ENCODE measurements around the gene ZNG1B. TPM values are rescaled to one million over a fixed set of nuclear protein-coding genes. Genes with fewer than 3 reads are reported as not detected.
"Not testable (repeated sequence)": the region's sequence is repeated elsewhere in the genome, so short reads cannot be mapped to it uniquely, and the experiment has no call there.

ZNG1B gene
- total RNA-seq, 1 experiment from 2014 or later = 48.7 TPM

GRCh38 chr2:113508187-113508586 lies 70.7 kb downstream of the ZNG1B start:
- ATAC-seq; H3F3A ChIP-seq (ENCODE audit: low read length, unreplicated experiment); CTCF ChIA-PET; H3K4me1 ChIP-seq (ENCODE audit: insufficient read depth, low read length); H3K9ac ChIP-seq (ENCODE audit: low read length); H2AFZ ChIP-seq (ENCODE audit: low read length); H3K4me3 ChIP-seq (ENCODE audit: low read length); H3K27ac ChIP-seq (ENCODE audit: low read length); H3K79me2 ChIP-seq (ENCODE audit: low read length); H3K9me3 ChIP-seq (ENCODE audit: low read length); H4K20me1 ChIP-seq (ENCODE audit: low read length); BruUV-seq (replicated peaks); H3K36me3 ChIP-seq (ENCODE audit: low read depth, low read length); POLR2A ChIA-PET (ENCODE audit: unreplicated experiment); H3K4me2 ChIP-seq (ENCODE audit: low read length); DNase-seq; H3K27me3 ChIP-seq (ENCODE audit: low read length); intact Hi-C loops (cut with micrococcal nuclease); H3K9me2 ChIP-seq (replicated peaks; ENCODE audit: low read length): not testable (repeated sequence)

DNA sequence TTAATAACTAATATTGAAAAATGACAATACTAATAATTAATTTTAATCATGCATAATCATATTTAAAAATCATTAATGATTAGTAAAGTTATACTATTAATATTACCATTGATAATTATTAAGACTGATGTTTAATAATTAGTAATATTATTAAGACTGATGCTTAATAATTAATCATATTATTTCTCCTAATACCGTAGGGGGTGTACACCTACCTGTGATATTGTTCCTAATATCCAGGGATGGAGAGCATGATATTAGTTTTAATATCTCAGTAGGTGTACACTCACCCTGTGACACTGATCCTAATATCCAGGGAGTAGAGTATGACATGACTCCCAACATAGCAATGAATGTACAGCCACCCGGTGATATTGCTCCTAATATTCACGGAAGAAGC lies 73.4 kb downstream of the ZNG1B start:
- H3K9ac ChIP-seq (ENCODE audit: low read length); H3K9me2 ChIP-seq (replicated peaks; ENCODE audit: low read length); DNase-seq; H4K20me1 ChIP-seq (ENCODE audit: low read length); H3K4me3 ChIP-seq (ENCODE audit: low read length); H3K4me2 ChIP-seq (ENCODE audit: low read length); intact Hi-C loops (cut with micrococcal nuclease); H3K4me1 ChIP-seq (ENCODE audit: insufficient read depth, low read length); H3K27ac ChIP-seq (ENCODE audit: low read length); H3K9me3 ChIP-seq (ENCODE audit: low read length); H3K27me3 ChIP-seq (ENCODE audit: low read length); POLR2A ChIA-PET (ENCODE audit: unreplicated experiment); ATAC-seq; H2AFZ ChIP-seq (ENCODE audit: low read length); CTCF ChIA-PET; H3F3A ChIP-seq (ENCODE audit: low read length, unreplicated experiment); BruUV-seq (replicated peaks); H3K79me2 ChIP-seq (ENCODE audit: low read length); H3K36me3 ChIP-seq (ENCODE audit: low read depth, low read length): not testable (repeated sequence)

DNA sequence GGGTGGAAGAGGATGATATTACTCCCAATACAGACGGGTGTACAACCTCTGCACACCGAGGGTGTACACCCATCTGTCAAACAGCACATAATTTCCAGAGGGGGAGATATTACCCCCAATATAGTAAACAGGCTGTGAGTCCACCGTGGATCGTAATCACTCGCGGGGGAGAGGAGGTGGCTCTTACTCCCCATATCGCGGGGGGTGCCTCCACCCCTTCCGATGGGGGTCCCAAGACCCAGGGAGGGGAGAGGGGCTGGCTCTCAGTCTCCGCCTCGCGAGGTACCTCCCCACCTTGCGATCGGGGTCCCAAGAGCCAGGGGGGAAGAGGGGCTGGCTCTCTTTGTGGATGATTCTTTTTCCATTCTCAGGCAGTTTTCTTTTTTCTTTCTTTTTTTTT lies 74.4 kb downstream of the ZNG1B start:
- H3F3A ChIP-seq (ENCODE audit: low read length, unreplicated experiment); POLR2A ChIA-PET (ENCODE audit: unreplicated experiment); intact Hi-C loops (cut with micrococcal nuclease); H3K4me3 ChIP-seq (ENCODE audit: low read length); H3K79me2 ChIP-seq (ENCODE audit: low read length); H3K9me2 ChIP-seq (replicated peaks; ENCODE audit: low read length); BruUV-seq (replicated peaks); ATAC-seq; H3K9me3 ChIP-seq (ENCODE audit: low read length); DNase-seq; H3K9ac ChIP-seq (ENCODE audit: low read length); CTCF ChIA-PET; H4K20me1 ChIP-seq (ENCODE audit: low read length); H3K27ac ChIP-seq (ENCODE audit: low read length); H3K4me1 ChIP-seq (ENCODE audit: insufficient read depth, low read length); H3K4me2 ChIP-seq (ENCODE audit: low read length); H3K36me3 ChIP-seq (ENCODE audit: low read depth, low read length); H2AFZ ChIP-seq (ENCODE audit: low read length); H3K27me3 ChIP-seq (ENCODE audit: low read length): not testable (repeated sequence)

GRCh38 chr2:113515457-113515856 lies 78.0 kb downstream of the ZNG1B start:
- ATAC-seq; H3K27me3 ChIP-seq (ENCODE audit: low read length); H4K20me1 ChIP-seq (ENCODE audit: low read length); H3K4me2 ChIP-seq (ENCODE audit: low read length); H3K9me2 ChIP-seq (replicated peaks; ENCODE audit: low read length); H3F3A ChIP-seq (ENCODE audit: low read length, unreplicated experiment); H3K36me3 ChIP-seq (ENCODE audit: low read depth, low read length); DNase-seq; CTCF ChIA-PET; POLR2A ChIA-PET (ENCODE audit: unreplicated experiment); H3K9ac ChIP-seq (ENCODE audit: low read length); H2AFZ ChIP-seq (ENCODE audit: low read length); H3K27ac ChIP-seq (ENCODE audit: low read length); H3K9me3 ChIP-seq (ENCODE audit: low read length); intact Hi-C loops (cut with micrococcal nuclease); H3K4me1 ChIP-seq (ENCODE audit: insufficient read depth, low read length); BruUV-seq (replicated peaks); H3K4me3 ChIP-seq (ENCODE audit: low read length); H3K79me2 ChIP-seq (ENCODE audit: low read length): not testable (repeated sequence)

- H3F3A ChIP-seq (ENCODE audit: low read length, unreplicated experiment); H3K4me3 ChIP-seq (ENCODE audit: low read length); ATAC-seq; H3K27me3 ChIP-seq (ENCODE audit: low read length); H3K9me2 ChIP-seq (replicated peaks; ENCODE audit: low read length); intact Hi-C loops (cut with micrococcal nuclease); H3K36me3 ChIP-seq (ENCODE audit: low read depth, low read length); H3K79me2 ChIP-seq (ENCODE audit: low read length); H4K20me1 ChIP-seq (ENCODE audit: low read length); H3K4me2 ChIP-seq (ENCODE audit: low read length); H3K4me1 ChIP-seq (ENCODE audit: insufficient read depth, low read length); BruUV-seq (replicated peaks); DNase-seq; CTCF ChIA-PET; H3K9ac ChIP-seq (ENCODE audit: low read length); H2AFZ ChIP-seq (ENCODE audit: low read length); H3K27ac ChIP-seq (ENCODE audit: low read length); H3K9me3 ChIP-seq (ENCODE audit: low read length); POLR2A ChIA-PET (ENCODE audit: unreplicated experiment): not testable (repeated sequence)
Observed at GRCh38 chr2:113515995-113516394, 78.5 kb downstream of the ZNG1B start.

GRCh38 chr2:113517025-113517424 lies 79.5 kb downstream of the ZNG1B start:
- H3K9me3 ChIP-seq (ENCODE audit: low read length); H3K9ac ChIP-seq (ENCODE audit: low read length); ATAC-seq; H3K9me2 ChIP-seq (replicated peaks; ENCODE audit: low read length); intact Hi-C loops (cut with micrococcal nuclease); BruUV-seq (replicated peaks); H3K36me3 ChIP-seq (ENCODE audit: low read depth, low read length); H3K4me2 ChIP-seq (ENCODE audit: low read length); POLR2A ChIA-PET (ENCODE audit: unreplicated experiment); DNase-seq; H3K27me3 ChIP-seq (ENCODE audit: low read length); CTCF ChIA-PET; H3K4me3 ChIP-seq (ENCODE audit: low read length); H3F3A ChIP-seq (ENCODE audit: low read length, unreplicated experiment); H3K4me1 ChIP-seq (ENCODE audit: insufficient read depth, low read length); H2AFZ ChIP-seq (ENCODE audit: low read length); H3K79me2 ChIP-seq (ENCODE audit: low read length); H3K27ac ChIP-seq (ENCODE audit: low read length); H4K20me1 ChIP-seq (ENCODE audit: low read length): not testable (repeated sequence)

DNA sequence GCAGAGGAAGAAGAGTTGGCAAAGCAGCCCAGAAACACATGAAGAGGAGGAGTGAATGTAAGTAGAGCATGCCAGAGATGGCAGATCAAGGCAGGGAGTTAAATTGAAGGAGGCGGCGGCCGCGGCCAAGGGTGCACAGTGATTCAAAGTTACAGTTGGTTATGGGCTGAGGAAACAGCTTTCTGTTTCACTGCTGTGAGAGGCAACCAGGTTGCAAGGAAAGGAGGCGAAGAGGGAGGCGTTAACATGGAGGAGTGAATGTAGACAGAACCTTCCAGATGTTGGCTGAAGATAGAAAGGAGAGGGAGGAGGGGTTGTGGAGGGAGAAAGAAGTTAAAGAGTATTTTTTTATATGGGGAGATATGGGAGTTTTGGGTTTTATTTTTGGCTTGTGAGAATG lies 83.3 kb downstream of the ZNG1B start:
- H4K20me1 ChIP-seq (ENCODE audit: low read length); DNase-seq; H3K4me2 ChIP-seq (ENCODE audit: low read length); H3F3A ChIP-seq (ENCODE audit: low read length, unreplicated experiment); ATAC-seq; H3K9me2 ChIP-seq (replicated peaks; ENCODE audit: low read length); H3K79me2 ChIP-seq (ENCODE audit: low read length); H3K36me3 ChIP-seq (ENCODE audit: low read depth, low read length); POLR2A ChIA-PET (ENCODE audit: unreplicated experiment); H3K27me3 ChIP-seq (ENCODE audit: low read length); CTCF ChIA-PET; H3K9me3 ChIP-seq (ENCODE audit: low read length); BruUV-seq (replicated peaks); H2AFZ ChIP-seq (ENCODE audit: low read length); H3K27ac ChIP-seq (ENCODE audit: low read length); H3K9ac ChIP-seq (ENCODE audit: low read length); intact Hi-C loops (cut with micrococcal nuclease); H3K4me1 ChIP-seq (ENCODE audit: insufficient read depth, low read length); H3K4me3 ChIP-seq (ENCODE audit: low read length): not testable (repeated sequence)

All from PC-3 (cell line).